ENCODE results near the gene MRTFB. TPM values are rescaled to one million over a fixed set of nuclear protein-coding genes. Genes with fewer than 3 reads are reported as not detected.

MRTFB gene
- total and polyA plus RNA-seq, 2 donors (not counting 3 experiments of a cell fraction or from before 2014, with no cell fraction given): 19.6 to 49.5 TPM

- ChIA-PET POLR2A (no interaction called here), CTCF (interaction anchor here (1.4 kb wide), 1 partner anchor 11 kb away, joined by 4 read pairs; no protein-coding TSS in a partner anchor)
- H2AFZ ChIP-seq (ENCODE audit: low read depth, low read length): no peak overlapping the region
- H3K27ac ChIP-seq (ENCODE audit: insufficient read depth, low read depth, low read length): no peak overlapping the region
- dilution Hi-C loops (cut with MboI; ENCODE audit: extremely low pct_ligation_motif_present, low sequenced_read_pairs): no loop called here
- no peaks in the 10 kb centered on the region for H3K9me3 ChIP-seq (replicated peaks; ENCODE audit: control insufficient read depth, insufficient read depth, low read length)
- H3K4me1 ChIP-seq (ENCODE audit: control insufficient read depth, extremely low read depth, insufficient read depth, low read length): no peaks in the 10 kb centered on the region
- no peaks in the 10 kb centered on the region for H3K27me3 ChIP-seq (ENCODE audit: control insufficient read depth in 2 of 2, insufficient read depth in 2 of 2, low read length in 2 of 2)
- H3K79me2 ChIP-seq (ENCODE audit: control insufficient read depth, insufficient read depth, low read length): no peaks in the 10 kb centered on the region
- intact Hi-C loops (cut with micrococcal nuclease): no loop called here
- no peak for FAIRE-seq
- H4K20me1 ChIP-seq (replicated peaks; ENCODE audit: control insufficient read depth, extremely low read depth, insufficient read depth, low read length): no peaks in the 10 kb centered on the region
- TF ChIP-seq MYC (IDR thresholded peaks at IDR 0.05; ENCODE audit: low read depth, low read length): no peak
- TF ChIP-seq JUN (IDR thresholded peaks at IDR 0.05; ENCODE audit: borderline replicate concordance, insufficient read depth, insufficient read length, low read depth): no peak
- no peak for TF ChIP-seq FOS (IDR thresholded peaks at IDR 0.05; ENCODE audit: borderline replicate concordance, insufficient read depth, low read length)
- TF ChIP-seq, protein P1, sequence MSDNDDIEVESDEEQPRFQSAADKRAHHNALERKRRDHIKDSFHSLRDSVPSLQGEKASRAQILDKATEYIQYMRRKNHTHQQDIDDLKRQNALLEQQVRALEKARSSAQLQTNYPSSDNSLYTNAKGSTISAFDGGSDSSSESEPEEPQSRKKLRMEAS (IDR thresholded peaks at IDR 0.05; ENCODE audit: insufficient read depth, insufficient read length): no peak
- TF ChIP-seq POLR2AphosphoS5 (IDR thresholded peaks at IDR 0.05; ENCODE audit: insufficient read depth, low read depth, low read length): no peak
- H3K9me1 ChIP-seq (replicated peaks; ENCODE audit: control insufficient read depth, extremely low read depth, insufficient read depth, low read length): no peaks in the 10 kb centered on the region
- no peak overlapping the region for H3K9ac ChIP-seq (replicated peaks; ENCODE audit: extremely low read depth, insufficient read depth, low read length)
- no TSS peak for BruUV-seq (replicated peaks)
- no peak overlapping the region for H3K4me2 ChIP-seq (ENCODE audit: insufficient read depth, low read length)
- no peaks in the 10 kb centered on the region for H3K36me3 ChIP-seq (ENCODE audit: control insufficient read depth in 2 of 2, extremely low read depth in 1 of 2, insufficient read depth in 2 of 2, low read length in 2 of 2)
- H3K4me3 ChIP-seq (replicated peaks in 1 of 3; ENCODE audit: insufficient read depth in 1 of 3, low read depth in 1 of 3, low read length in 3 of 3): no peak overlapping the region
- DNase-seq (ENCODE audit: low read depth, low spot score): no peak
Measured at GRCh38 chr16:14035092-14035491, 36.0 kb upstream of the MRTFB start.

DNA sequence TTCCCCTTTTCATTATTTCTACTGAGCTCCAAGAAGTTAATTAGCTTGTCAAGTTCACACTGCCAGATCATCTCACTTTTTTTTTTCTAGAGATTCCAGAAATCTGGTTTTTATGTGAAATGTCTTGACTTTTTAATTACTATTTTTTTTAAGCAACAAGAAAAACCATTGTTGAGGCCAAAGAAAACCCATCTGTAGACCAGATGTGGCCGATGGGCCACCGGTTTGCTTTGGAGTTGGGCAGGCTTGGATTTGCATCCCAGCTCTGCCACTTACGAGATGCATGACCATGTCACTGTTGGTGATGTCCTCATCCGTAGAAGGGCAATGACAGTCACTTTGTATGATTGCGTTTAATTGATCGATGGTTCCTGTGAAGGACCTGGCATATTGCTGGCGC, 34.2 kb upstream of the MRTFB start:
- no peak overlapping the region for H3K4me2 ChIP-seq (ENCODE audit: insufficient read depth, low read length)
- ChIA-PET POLR2A (no interaction called here), CTCF (interaction anchor here (1.0 kb wide), 1 partner anchor 117 kb away, joined by 3 read pairs; the partner anchor contains the start of gene ERCC4)
- no TSS peak for BruUV-seq (replicated peaks)
- no peak for TF ChIP-seq CTCF (IDR thresholded peaks at IDR 0.05; ENCODE audit: extremely low read depth in 1 of 2, insufficient read depth in 1 of 2, low read depth in 1 of 2, low read length in 2 of 2)
- no peak for TF ChIP-seq GATA2 (IDR thresholded peaks at IDR 0.05; ENCODE audit: insufficient read depth, insufficient read length, low read depth, low read length)
- TF ChIP-seq POLR2A (IDR thresholded peaks at IDR 0.05; ENCODE audit: low read depth, low read length): no peak
- TF ChIP-seq MYC (IDR thresholded peaks at IDR 0.05; ENCODE audit: low read depth, low read length): no peak
- no peak for TF ChIP-seq FOS (IDR thresholded peaks at IDR 0.05; ENCODE audit: borderline replicate concordance, insufficient read depth, low read length)
- TF ChIP-seq, protein P1 (IDR thresholded peaks at IDR 0.05; ENCODE audit: insufficient read depth, insufficient read length): no peak
- no peak for TF ChIP-seq POLR2AphosphoS5 (IDR thresholded peaks at IDR 0.05; ENCODE audit: insufficient read depth, low read depth, low read length)
- TF ChIP-seq EZH2 (IDR thresholded peaks at IDR 0.05; ENCODE audit: borderline replicate concordance, low read depth, low read length, severe bottlenecking): no peak
- no peak for TF ChIP-seq JUN (IDR thresholded peaks at IDR 0.05; ENCODE audit: borderline replicate concordance, insufficient read depth, insufficient read length, low read depth)
- H4K20me1 ChIP-seq (replicated peaks; ENCODE audit: control insufficient read depth, extremely low read depth, insufficient read depth, low read length): no peaks in the 10 kb centered on the region
- no peak overlapping the region for H2AFZ ChIP-seq (ENCODE audit: low read depth, low read length)
- no peak overlapping the region for H3K9ac ChIP-seq (replicated peaks; ENCODE audit: extremely low read depth, insufficient read depth, low read length)
- H3K27me3 ChIP-seq (ENCODE audit: control insufficient read depth in 2 of 2, insufficient read depth in 2 of 2, low read length in 2 of 2): no peaks in the 10 kb centered on the region
- intact Hi-C loops (cut with micrococcal nuclease) (no loop called here), dilution Hi-C loops (cut with MboI; ENCODE audit: extremely low pct_ligation_motif_present, low sequenced_read_pairs) (no loop called here)
- no peaks in the 10 kb centered on the region for H3K36me3 ChIP-seq (ENCODE audit: control insufficient read depth in 2 of 2, extremely low read depth in 1 of 2, insufficient read depth in 2 of 2, low read length in 2 of 2)
- H3K9me1 ChIP-seq (replicated peaks; ENCODE audit: control insufficient read depth, extremely low read depth, insufficient read depth, low read length): no peaks in the 10 kb centered on the region
- H3K4me1 ChIP-seq (ENCODE audit: control insufficient read depth, extremely low read depth, insufficient read depth, low read length): peaks cover 4% of the 10 kb centered on the region
- DNase-seq (ENCODE audit: low read depth, low spot score) (no peak), FAIRE-seq (no peak)
- H3K4me3 ChIP-seq (replicated peaks in 1 of 3; ENCODE audit: insufficient read depth in 1 of 3, low read depth in 1 of 3, low read length in 3 of 3): no peak overlapping the region
- no peak overlapping the region for H3K27ac ChIP-seq (ENCODE audit: insufficient read depth, low read depth, low read length)
- H3K9me3 ChIP-seq (replicated peaks; ENCODE audit: control insufficient read depth, insufficient read depth, low read length): no peaks in the 10 kb centered on the region
- H3K79me2 ChIP-seq (ENCODE audit: control insufficient read depth, insufficient read depth, low read length): no peaks in the 10 kb centered on the region

All from endothelial cell of umbilical vein (primary cell).